Caco-2 (cell line): ENCODE results near the gene ATP6V1G2. TPM values are rescaled to one million over a fixed set of nuclear protein-coding genes. Genes with fewer than 3 reads are reported as not detected.

Experiments
- BruUV-seq: library from RNA; stranded (reverse); fragments of 400-500 nt; replicated peaks from 2 replicates; lab custom pipeline; 2021; lab: Mats Ljungman, UMichigan
- CTCF ChIA-PET: fragments of 300-600 bp; sonication (Branson Sonifier 250); formaldehyde crosslinking; loops from one replicate; lab custom pipeline; 2022; ENCODE audit warnings: antibody characterized with exemption; lab: Charles Lee
- POLR2A ChIA-PET: fragments of 300-600 bp; sonication (Branson Sonifier 250); formaldehyde crosslinking; loops from one replicate; lab custom pipeline; 2022; ENCODE audit warnings: antibody characterized with exemption; lab: Charles Lee
- DNase-seq, 2 experiments: peaks; one replicate each; pipeline versions ENCODE4 v3.0.0 to v3.0.0-alpha.2; 2020 to 2022
- H3K27me3 ChIP-seq: replicated peaks from 2 replicates; pipeline ENCODE4 v1.6.0; 2011; ENCODE audit warnings: low read length; ENCODE audit not compliant: control insufficient read depth, insufficient read depth
- H3K36me3 ChIP-seq: 2 replicates; pipeline ENCODE4 v1.5.1; 2011; ENCODE audit warnings: low read length; ENCODE audit not compliant: control insufficient read depth, insufficient read depth
- H3K4me1 ChIP-seq: fragments of 250-450 bp; sonication (Bioruptor Pico); 2 replicates; pipeline ENCODE4 v1.5.1; 2020; ENCODE audit warnings: mild to moderate bottlenecking
- H3K4me3 ChIP-seq: 2 replicates; pipeline ENCODE4 v1.5.1; 2011; ENCODE audit warnings: low read depth, mild to moderate bottlenecking, control low read depth, low read length
- H3K9me3 ChIP-seq: fragments of 250-450 bp; sonication (Bioruptor Pico); 2 replicates; pipeline ENCODE4 v1.5.1; 2020; ENCODE audit warnings: mild to moderate bottlenecking, moderate library complexity
- H3K27ac Mint-ChIP-seq: one replicate; pipeline ENCODE4 v1.8.0; 2022; ENCODE audit warnings: mixed read lengths; ENCODE audit not compliant: unreplicated experiment
- H3K27me3 Mint-ChIP-seq: one replicate; pipeline ENCODE4 v1.8.0; 2022; ENCODE audit warnings: mixed read lengths; ENCODE audit not compliant: insufficient read depth, unreplicated experiment
- H3K36me3 Mint-ChIP-seq: one replicate; pipeline ENCODE4 v1.8.0; 2022; ENCODE audit warnings: mild to moderate bottlenecking, mixed read lengths; ENCODE audit not compliant: insufficient read depth, unreplicated experiment
- H3K4me1 Mint-ChIP-seq: one replicate; pipeline ENCODE4 v1.8.0; 2022; ENCODE audit warnings: low read depth, mixed read lengths; ENCODE audit not compliant: unreplicated experiment
- H3K4me3 Mint-ChIP-seq: one replicate; pipeline ENCODE4 v1.8.0; 2022; ENCODE audit warnings: mild to moderate bottlenecking, moderate library complexity, mixed read lengths; ENCODE audit not compliant: unreplicated experiment
- H3K9me3 Mint-ChIP-seq: one replicate; pipeline ENCODE4 v1.8.0; 2022; ENCODE audit warnings: mixed read lengths; ENCODE audit not compliant: unreplicated experiment
- intact Hi-C: fragments of 100-400 bp; cut with micrococcal nuclease; formaldehyde crosslinking; loops from one replicate; pipeline ENCODE4 v1.10.0; 2022; ENCODE audit not compliant: unreplicated experiment
- total RNA-seq: library from RNA; stranded (reverse); gene quantifications from 2 replicates; pipeline ENCODE4 v1.2.3, GENCODE V29; 2022
- TF ChIP-seq, protein P1 (sequence below), 2 experiments: fragments of 200-600 bp in 1 of 2; IDR thresholded peaks; 1 replicate in 1 of 2; 2 replicates in 1 of 2; pipeline versions ENCODE4 v1.5.1 to v1.8.0; 2011 to 2022; ENCODE audit warnings: antibody characterized with exemption in 1 of 2, control low read depth in 1 of 2, inconsistent platforms in 1 of 2, low read depth in 1 of 2, low read length in 1 of 2, mild to moderate bottlenecking in 1 of 2, moderate library complexity in 1 of 2; ENCODE audit not compliant: insufficient read depth in 1 of 2, severe bottlenecking in 1 of 2, unreplicated experiment in 1 of 2

The ATP6V1G2 gene
- total RNA-seq, 1 experiment from 2014 or later: 0.43 TPM

DNA sequence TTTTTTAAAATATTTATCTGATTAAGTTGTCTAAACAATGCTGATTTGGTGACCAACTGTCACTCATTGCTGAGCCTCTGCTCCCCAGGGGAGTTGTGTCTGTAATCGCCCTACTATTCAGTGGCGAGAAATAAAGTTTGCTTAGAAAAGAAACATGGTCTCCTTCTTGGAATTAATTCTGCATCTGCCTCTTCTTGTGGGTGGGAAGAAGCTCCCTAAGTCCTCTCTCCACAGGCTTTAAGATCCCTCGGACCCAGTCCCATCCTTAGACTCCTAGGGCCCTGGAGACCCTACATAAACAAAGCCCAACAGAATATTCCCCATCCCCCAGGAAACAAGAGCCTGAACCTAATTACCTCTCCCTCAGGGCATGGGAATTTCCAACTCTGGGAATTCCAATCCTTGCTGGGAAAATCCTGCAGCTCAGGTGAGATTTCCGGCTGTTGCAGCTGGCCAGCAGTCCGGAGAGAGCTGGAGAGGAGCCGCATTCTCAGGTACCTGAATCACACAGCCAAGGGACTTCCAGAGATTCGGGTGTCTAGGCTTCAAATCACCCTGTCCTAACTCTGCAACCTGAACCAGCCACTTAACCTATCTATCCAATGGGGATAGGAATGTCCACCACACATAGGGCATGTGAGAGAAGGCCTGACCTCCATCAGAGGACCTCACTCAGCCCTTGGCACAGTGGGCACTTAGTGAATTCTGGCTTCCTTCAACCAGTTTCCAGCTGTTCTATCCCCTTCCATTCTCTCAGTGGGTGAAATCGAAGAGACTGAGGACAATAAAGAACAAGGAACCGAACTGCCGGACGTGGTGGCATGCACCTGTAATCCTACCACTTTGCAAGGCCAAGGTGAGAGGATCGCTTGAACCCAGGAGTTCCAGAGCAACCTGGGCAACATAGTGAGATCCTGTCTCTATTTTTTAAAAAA is 32.0 kb upstream of the ATP6V1G2 start:
- Histone ChIP-seq H3K36me3 (no peaks in the 10 kb centered on the region), H3K4me3 (no peak overlapping the region), H3K4me1 (peaks cover 11% of the 10 kb centered on the region), H3K9me3 (no peaks in the 10 kb centered on the region), H3K27me3 (no peaks in the 10 kb centered on the region)
- TF ChIP-seq, protein P1, sequence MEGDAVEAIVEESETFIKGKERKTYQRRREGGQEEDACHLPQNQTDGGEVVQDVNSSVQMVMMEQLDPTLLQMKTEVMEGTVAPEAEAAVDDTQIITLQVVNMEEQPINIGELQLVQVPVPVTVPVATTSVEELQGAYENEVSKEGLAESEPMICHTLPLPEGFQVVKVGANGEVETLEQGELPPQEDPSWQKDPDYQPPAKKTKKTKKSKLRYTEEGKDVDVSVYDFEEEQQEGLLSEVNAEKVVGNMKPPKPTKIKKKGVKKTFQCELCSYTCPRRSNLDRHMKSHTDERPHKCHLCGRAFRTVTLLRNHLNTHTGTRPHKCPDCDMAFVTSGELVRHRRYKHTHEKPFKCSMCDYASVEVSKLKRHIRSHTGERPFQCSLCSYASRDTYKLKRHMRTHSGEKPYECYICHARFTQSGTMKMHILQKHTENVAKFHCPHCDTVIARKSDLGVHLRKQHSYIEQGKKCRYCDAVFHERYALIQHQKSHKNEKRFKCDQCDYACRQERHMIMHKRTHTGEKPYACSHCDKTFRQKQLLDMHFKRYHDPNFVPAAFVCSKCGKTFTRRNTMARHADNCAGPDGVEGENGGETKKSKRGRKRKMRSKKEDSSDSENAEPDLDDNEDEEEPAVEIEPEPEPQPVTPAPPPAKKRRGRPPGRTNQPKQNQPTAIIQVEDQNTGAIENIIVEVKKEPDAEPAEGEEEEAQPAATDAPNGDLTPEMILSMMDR (IDR thresholded peaks at IDR 0.05; ENCODE audit: insufficient read depth in 1 of 2, low read depth in 1 of 2, low read length in 1 of 2, severe bottlenecking in 1 of 2, unreplicated experiment in 1 of 2): no peak
- Mint-ChIP-seq H3K27me3 (no peaks in the 10 kb centered on the region), H3K36me3 (peaks cover 5% of the 10 kb centered on the region), H3K4me3 (no peak overlapping the region), H3K4me1 (peaks cover 27% of the 10 kb centered on the region), H3K27ac (no peak overlapping the region), H3K9me3 (no peaks in the 10 kb centered on the region)
- intact Hi-C loops: no loop called here
- no peak for DNase-seq
- BruUV-seq: no TSS peak
- ChIA-PET CTCF (interaction anchor here (0.6 kb wide), 1 partner anchor 197 kb away, joined by 5 read pairs; no protein-coding TSS in a partner anchor), POLR2A (no interaction called here)

DNA sequence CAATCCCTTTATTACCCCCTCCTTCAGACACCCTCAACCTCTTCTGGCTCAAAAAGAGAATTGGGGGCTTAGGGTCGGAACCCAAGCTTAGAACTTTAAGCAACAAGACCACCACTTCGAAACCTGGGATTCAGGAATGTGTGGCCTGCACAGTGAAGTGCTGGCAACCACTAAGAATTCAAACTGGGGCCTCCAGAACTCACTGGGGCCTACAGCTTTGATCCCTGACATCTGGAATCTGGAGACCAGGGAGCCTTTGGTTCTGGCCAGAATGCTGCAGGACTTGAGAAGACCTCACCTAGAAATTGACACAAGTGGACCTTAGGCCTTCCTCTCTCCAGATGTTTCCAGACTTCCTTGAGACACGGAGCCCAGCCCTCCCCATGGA is 31.2 kb upstream of the ATP6V1G2 start:
- ChIA-PET CTCF (interaction anchor here (0.6 to 1.1 kb wide), 2 partner anchors 19 to 198 kb away, joined by 3 to 5 read pairs; no protein-coding TSS in a partner anchor), POLR2A (no interaction called here)
- intact Hi-C loops: no loop called here
- peaks cover 5% of the 10 kb centered on the region for H3K36me3 Mint-ChIP-seq
- TF ChIP-seq, protein P1 (IDR thresholded peaks at IDR 0.05; ENCODE audit: insufficient read depth in 1 of 2, low read depth in 1 of 2, low read length in 1 of 2, severe bottlenecking in 1 of 2, unreplicated experiment in 1 of 2): no peak
- no peak overlapping the region for H3K4me3 Mint-ChIP-seq
- H3K9me3 ChIP-seq: no peaks in the 10 kb centered on the region
- H3K27me3 Mint-ChIP-seq: no peaks in the 10 kb centered on the region
- no TSS peak for BruUV-seq
- DNase-seq: no peak
- no peaks in the 10 kb centered on the region for H3K27me3 ChIP-seq
- no peaks in the 10 kb centered on the region for H3K9me3 Mint-ChIP-seq
- no peaks in the 10 kb centered on the region for H3K36me3 ChIP-seq
- H3K4me1 ChIP-seq: peaks cover 14% of the 10 kb centered on the region
- peaks cover 31% of the 10 kb centered on the region for H3K4me1 Mint-ChIP-seq
- H3K4me3 ChIP-seq: no peak overlapping the region
- no peak overlapping the region for H3K27ac Mint-ChIP-seq

DNA sequence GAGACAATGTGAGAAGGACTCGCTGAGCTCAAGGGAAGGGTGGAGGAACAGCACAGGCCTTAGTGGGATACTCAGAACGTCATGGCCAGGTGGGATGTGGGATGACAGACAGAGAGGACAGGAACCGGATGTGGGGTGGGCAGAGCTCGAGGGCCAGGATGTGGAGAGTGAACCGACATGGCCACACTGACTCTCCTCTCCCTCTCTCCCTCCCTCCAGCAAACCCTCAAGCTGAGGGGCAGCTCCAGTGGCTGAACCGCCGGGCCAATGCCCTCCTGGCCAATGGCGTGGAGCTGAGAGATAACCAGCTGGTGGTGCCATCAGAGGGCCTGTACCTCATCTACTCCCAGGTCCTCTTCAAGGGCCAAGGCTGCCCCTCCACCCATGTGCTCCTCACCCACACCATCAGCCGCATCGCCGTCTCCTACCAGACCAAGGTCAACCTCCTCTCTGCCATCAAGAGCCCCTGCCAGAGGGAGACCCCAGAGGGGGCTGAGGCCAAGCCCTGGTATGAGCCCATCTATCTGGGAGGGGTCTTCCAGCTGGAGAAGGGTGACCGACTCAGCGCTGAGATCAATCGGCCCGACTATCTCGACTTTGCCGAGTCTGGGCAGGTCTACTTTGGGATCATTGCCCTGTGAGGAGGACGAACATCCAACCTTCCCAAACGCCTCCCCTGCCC is 30.6 kb upstream of the ATP6V1G2 start:
- POLR2A ChIA-PET: no interaction called here
- intact Hi-C loops: no loop called here

More for the DNA sequence above, 30.6 kb upstream of the ATP6V1G2 start:
- BruUV-seq: no TSS peak
- TF ChIP-seq, protein P1 (IDR thresholded peaks at IDR 0.05; ENCODE audit: insufficient read depth in 1 of 2, low read depth in 1 of 2, low read length in 1 of 2, severe bottlenecking in 1 of 2, unreplicated experiment in 1 of 2): no peak
- H3K4me3 ChIP-seq: no peak overlapping the region
- DNase-seq: no peak
- CTCF ChIA-PET: interaction anchor here (1.1 kb wide), 1 partner anchor 19 kb away, joined by 3 read pairs; no protein-coding TSS in a partner anchor
- Mint-ChIP-seq H3K4me3 (no peak overlapping the region), H3K4me1 (peaks cover 29% of the 10 kb centered on the region), H3K36me3 (peaks cover 5% of the 10 kb centered on the region), H3K9me3 (no peaks in the 10 kb centered on the region), H3K27ac (no peak overlapping the region), H3K27me3 (no peaks in the 10 kb centered on the region)
- H3K9me3 ChIP-seq: no peaks in the 10 kb centered on the region
- no peaks in the 10 kb centered on the region for H3K27me3 ChIP-seq
- no peaks in the 10 kb centered on the region for H3K36me3 ChIP-seq
- peaks cover 14% of the 10 kb centered on the region for H3K4me1 ChIP-seq
